Measurements from ENCODE around the gene JARID2.

JARID2 gene

DNA sequence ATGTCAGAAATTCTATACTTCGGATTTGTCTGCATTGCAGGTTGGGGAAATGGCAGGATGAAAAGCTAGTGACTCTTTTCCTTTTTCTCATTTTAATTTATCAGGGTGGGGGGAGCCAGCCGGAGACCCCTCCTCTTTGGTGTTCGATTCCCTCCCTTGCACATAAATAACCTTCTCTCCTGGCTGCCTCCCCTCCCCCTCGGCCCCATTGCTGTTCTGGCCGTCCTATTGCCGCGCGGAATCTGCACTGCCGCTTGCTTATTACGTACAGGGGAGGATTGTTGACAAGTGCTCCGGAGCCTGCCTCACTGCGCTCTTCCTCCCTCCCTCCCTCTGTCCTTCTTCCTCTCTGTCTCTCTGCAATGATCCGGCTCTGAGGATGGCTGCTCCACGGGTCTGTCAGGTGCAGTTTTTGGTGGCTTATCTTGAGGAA, 154.7 kb downstream of the JARID2 start (continued):
- no peak for TF ChIP-seq ZFP3 (tag by site-specific recombination; IDR thresholded peaks at IDR 0.05; ENCODE audit: low read depth)
- TF ChIP-seq ZSCAN16 (tag by site-specific recombination; IDR thresholded peaks at IDR 0.05), result no peak
- TF ChIP-seq, protein P1, sequence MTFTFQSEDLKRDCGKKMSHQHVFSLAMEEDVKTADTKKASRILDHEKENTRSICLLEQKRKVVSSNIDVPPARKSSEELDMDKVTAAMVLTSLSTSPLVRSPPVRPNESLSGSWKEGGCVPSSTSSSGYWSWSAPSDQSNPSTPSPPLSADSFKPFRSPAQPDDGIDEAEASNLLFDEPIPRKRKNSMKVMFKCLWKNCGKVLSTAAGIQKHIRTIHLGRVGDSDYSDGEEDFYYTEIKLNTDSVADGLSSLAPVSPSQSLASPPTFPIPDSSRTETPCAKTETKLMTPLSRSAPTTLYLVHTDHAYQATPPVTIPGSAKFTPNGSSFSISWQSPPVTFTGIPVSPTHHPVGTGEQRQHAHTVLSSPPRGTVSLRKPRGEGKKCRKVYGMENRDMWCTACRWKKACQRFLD (tag by site-specific recombination; IDR thresholded peaks at IDR 0.05), result no peak
- TF ChIP-seq, protein P2, sequence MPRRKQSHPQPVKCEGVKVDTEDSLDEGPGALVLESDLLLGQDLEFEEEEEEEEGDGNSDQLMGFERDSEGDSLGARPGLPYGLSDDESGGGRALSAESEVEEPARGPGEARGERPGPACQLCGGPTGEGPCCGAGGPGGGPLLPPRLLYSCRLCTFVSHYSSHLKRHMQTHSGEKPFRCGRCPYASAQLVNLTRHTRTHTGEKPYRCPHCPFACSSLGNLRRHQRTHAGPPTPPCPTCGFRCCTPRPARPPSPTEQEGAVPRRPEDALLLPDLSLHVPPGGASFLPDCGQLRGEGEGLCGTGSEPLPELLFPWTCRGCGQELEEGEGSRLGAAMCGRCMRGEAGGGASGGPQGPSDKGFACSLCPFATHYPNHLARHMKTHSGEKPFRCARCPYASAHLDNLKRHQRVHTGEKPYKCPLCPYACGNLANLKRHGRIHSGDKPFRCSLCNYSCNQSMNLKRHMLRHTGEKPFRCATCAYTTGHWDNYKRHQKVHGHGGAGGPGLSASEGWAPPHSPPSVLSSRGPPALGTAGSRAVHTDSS (tag by site-specific recombination; IDR thresholded peaks at IDR 0.05), result peak; percentile 88
- TF ChIP-seq, protein P3, sequence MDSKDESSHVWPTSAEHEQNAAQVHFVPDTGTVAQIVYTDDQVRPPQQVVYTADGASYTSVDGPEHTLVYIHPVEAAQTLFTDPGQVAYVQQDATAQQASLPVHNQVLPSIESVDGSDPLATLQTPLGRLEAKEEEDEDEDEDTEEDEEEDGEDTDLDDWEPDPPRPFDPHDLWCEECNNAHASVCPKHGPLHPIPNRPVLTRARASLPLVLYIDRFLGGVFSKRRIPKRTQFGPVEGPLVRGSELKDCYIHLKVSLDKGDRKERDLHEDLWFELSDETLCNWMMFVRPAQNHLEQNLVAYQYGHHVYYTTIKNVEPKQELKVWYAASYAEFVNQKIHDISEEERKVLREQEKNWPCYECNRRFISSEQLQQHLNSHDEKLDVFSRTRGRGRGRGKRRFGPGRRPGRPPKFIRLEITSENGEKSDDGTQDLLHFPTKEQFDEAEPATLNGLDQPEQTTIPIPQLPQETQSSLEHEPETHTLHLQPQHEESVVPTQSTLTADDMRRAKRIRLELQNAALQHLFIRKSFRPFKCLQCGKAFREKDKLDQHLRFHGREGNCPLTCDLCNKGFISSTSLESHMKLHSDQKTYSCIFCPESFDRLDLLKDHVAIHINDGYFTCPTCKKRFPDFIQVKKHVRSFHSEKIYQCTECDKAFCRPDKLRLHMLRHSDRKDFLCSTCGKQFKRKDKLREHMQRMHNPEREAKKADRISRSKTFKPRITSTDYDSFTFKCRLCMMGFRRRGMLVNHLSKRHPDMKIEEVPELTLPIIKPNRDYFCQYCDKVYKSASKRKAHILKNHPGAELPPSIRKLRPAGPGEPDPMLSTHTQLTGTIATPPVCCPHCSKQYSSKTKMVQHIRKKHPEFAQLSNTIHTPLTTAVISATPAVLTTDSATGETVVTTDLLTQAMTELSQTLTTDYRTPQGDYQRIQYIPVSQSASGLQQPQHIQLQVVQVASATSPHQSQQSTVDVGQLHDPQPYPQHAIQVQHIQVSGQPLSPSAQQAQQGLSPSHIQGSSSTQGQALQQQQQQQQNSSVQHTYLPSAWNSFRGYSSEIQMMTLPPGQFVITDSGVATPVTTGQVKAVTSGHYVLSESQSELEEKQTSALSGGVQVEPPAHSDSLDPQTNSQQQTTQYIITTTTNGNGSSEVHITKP (tag by site-specific recombination; IDR thresholded peaks at IDR 0.05), result peak; percentile 79
- TF ChIP-seq, protein P4, sequence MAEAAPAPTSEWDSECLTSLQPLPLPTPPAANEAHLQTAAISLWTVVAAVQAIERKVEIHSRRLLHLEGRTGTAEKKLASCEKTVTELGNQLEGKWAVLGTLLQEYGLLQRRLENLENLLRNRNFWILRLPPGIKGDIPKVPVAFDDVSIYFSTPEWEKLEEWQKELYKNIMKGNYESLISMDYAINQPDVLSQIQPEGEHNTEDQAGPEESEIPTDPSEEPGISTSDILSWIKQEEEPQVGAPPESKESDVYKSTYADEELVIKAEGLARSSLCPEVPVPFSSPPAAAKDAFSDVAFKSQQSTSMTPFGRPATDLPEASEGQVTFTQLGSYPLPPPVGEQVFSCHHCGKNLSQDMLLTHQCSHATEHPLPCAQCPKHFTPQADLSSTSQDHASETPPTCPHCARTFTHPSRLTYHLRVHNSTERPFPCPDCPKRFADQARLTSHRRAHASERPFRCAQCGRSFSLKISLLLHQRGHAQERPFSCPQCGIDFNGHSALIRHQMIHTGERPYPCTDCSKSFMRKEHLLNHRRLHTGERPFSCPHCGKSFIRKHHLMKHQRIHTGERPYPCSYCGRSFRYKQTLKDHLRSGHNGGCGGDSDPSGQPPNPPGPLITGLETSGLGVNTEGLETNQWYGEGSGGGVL (tag by site-specific recombination; IDR thresholded peaks at IDR 0.05), result peak; percentile 70
- TF ChIP-seq ZNF169 (tag by site-specific recombination; IDR thresholded peaks at IDR 0.05), result no peak
- TF ChIP-seq ZNF610 (tag by site-specific recombination; IDR thresholded peaks at IDR 0.05; ENCODE audit: borderline replicate concordance), result 0 out of 2 replicates have a peak, but pooled peaks have one; percentile 35
- no peak for TF ChIP-seq ZNF530 (tag by site-specific recombination; IDR thresholded peaks at IDR 0.05; ENCODE audit: low read depth)
- no peak for TF ChIP-seq ZNF157 (tag by site-specific recombination; IDR thresholded peaks at IDR 0.05)
- peak; percentile 48 for TF ChIP-seq SP3 (tag by site-specific recombination; IDR thresholded peaks at IDR 0.05)
- TF ChIP-seq SCRT1 (tag by site-specific recombination; IDR thresholded peaks at IDR 0.05; ENCODE audit: borderline replicate concordance), result no peak
- TF ChIP-seq KLF9 (tag by site-specific recombination; IDR thresholded peaks at IDR 0.05; ENCODE audit: low read depth), result no peak
- peak; percentile 51; the same call in 1 of the 2 replicates for TF ChIP-seq YY1 (tag by site-specific recombination; IDR thresholded peaks at IDR 0.05)
- TF ChIP-seq, protein P5, sequence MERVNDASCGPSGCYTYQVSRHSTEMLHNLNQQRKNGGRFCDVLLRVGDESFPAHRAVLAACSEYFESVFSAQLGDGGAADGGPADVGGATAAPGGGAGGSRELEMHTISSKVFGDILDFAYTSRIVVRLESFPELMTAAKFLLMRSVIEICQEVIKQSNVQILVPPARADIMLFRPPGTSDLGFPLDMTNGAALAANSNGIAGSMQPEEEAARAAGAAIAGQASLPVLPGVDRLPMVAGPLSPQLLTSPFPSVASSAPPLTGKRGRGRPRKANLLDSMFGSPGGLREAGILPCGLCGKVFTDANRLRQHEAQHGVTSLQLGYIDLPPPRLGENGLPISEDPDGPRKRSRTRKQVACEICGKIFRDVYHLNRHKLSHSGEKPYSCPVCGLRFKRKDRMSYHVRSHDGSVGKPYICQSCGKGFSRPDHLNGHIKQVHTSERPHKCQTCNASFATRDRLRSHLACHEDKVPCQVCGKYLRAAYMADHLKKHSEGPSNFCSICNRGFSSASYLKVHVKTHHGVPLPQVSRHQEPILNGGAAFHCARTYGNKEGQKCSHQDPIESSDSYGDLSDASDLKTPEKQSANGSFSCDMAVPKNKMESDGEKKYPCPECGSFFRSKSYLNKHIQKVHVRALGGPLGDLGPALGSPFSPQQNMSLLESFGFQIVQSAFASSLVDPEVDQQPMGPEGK (tag by site-specific recombination; IDR thresholded peaks at IDR 0.05), result peak; percentile 76
- TF ChIP-seq, protein P6, sequence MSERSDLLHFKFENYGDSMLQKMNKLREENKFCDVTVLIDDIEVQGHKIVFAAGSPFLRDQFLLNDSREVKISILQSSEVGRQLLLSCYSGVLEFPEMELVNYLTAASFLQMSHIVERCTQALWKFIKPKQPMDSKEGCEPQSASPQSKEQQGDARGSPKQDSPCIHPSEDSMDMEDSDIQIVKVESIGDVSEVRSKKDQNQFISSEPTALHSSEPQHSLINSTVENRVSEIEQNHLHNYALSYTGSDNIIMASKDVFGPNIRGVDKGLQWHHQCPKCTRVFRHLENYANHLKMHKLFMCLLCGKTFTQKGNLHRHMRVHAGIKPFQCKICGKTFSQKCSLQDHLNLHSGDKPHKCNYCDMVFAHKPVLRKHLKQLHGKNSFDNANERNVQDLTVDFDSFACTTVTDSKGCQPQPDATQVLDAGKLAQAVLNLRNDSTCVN (tag by site-specific recombination; optimal IDR thresholded peaks at IDR 0.05), result peak; percentile 10
- no peak for TF ChIP-seq ZNF785 (tag by site-specific recombination; IDR thresholded peaks at IDR 0.05)
- TF ChIP-seq ZNF747 (tag by site-specific recombination; IDR thresholded peaks at IDR 0.05), result no peak
- TF ChIP-seq ZNF214 (tag by site-specific recombination; IDR thresholded peaks at IDR 0.05; ENCODE audit: borderline replicate concordance), result no peak
- peak; percentile 76 for TF ChIP-seq SP7 (tag by site-specific recombination; IDR thresholded peaks at IDR 0.05)
- TF ChIP-seq ZNF202 (tag by site-specific recombination; IDR thresholded peaks at IDR 0.05; ENCODE audit: borderline replicate concordance), result no peak
- TF ChIP-seq MZF1 (tag by site-specific recombination; IDR thresholded peaks at IDR 0.05; ENCODE audit: borderline replicate concordance), result 0 out of 2 replicates have a peak, but pooled peaks have one; percentile 32
- peak; percentile 58; the same call in 1 of the 2 replicates for TF ChIP-seq KLF8 (tag by site-specific recombination; IDR thresholded peaks at IDR 0.05)
- no peak for TF ChIP-seq GLI2 (tag by site-specific recombination; IDR thresholded peaks at IDR 0.05; ENCODE audit: borderline replicate concordance, low read depth)
- no peak for TF ChIP-seq ZNF112 (tag by site-specific recombination; IDR thresholded peaks at IDR 0.05)
- no peak for TF ChIP-seq ZNF777 (tag by site-specific recombination; IDR thresholded peaks at IDR 0.05; ENCODE audit: borderline replicate concordance)
- TF ChIP-seq ZNF629 (tag by site-specific recombination; IDR thresholded peaks at IDR 0.05), result peak; percentile 84
